ENCODE measurements around the gene MRPS27. TPM values are rescaled to one million over a fixed set of nuclear protein-coding genes. Genes with fewer than 3 reads are reported as not detected.
A peak's percentile ranks its signal among the peaks of the same experiment; 100 is the strongest.

Gene MRPS27
- total RNA-seq, 1 experiment from 2014 or later = 76.8 TPM

DNA sequence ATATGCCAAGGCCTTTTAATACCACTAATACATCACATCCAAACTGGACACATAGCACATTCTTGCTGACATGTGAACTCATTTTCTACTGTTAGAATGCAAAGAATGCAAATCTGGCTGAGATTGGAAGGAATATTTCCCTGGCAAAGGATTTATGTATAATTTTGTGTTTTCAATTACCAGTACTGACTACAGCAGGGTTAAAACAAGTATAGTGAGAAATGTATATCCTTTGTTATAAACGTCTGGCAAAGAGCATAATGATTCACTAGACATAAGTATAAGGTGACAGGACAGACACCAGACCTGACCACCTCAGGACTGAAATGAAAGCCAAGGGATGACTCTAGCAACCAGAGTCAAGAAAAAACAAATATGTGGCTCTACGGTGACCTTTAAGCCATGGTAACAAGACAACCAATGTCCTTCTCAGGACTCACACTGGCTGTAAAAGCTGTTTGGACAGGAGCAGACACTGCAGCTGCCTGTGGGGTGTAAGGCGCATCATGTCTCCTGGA lies 95.0 kb downstream of the MRPS27 start:
- in situ Hi-C loops (cut with HindIII; ENCODE audit: low pct_unique_long_range_greater_than_20kb, low sequenced_read_pairs) = no loop called here
- no peak for DNase-seq (ENCODE audit: low read depth)

DNA sequence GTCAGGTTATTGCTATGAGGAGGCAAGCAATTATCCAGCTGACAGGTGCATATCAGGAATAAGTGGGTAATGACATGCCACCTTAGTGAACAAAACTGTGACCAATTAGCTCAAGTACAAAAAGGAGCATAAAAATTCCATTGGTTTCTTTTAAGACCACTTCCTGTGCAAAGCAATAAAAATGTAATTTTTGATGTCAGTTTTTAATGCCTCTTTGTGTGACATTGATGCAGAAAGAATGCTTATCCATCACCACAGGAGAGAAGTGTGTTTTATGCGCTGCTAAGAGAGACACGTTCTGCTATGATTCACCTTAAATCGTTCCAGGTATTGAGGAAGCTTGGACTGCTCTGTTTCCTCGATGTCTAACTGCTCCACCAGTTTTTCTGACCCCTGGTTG lies 96.7 kb downstream of the MRPS27 start:
- in situ Hi-C loops (cut with HindIII; ENCODE audit: low pct_unique_long_range_greater_than_20kb, low sequenced_read_pairs) = no loop called here
- no peak for DNase-seq (ENCODE audit: low read depth)

DNA sequence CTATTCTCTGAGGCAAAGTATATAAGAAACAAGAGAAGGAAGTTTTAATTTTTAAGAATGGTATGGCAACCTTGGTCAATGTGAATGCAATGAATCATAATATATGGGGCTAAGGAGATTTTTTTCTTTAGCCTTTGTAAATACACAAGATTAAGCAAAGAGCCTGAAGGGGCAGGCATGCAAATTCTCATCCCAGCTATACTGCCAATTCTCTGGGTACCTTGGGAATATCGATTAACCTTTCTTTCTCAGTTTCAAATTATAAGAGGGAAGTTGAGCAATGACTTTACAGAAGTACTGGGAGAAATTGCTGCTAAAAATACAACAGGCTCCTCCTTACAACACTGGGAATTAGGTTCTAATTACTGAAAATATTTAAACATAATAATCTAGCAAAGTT lies 97.5 kb downstream of the MRPS27 start:
- DNase-seq (ENCODE audit: low read depth) = no peak
- in situ Hi-C loops (cut with HindIII; ENCODE audit: low pct_unique_long_range_greater_than_20kb, low sequenced_read_pairs) = no loop called here

DNA sequence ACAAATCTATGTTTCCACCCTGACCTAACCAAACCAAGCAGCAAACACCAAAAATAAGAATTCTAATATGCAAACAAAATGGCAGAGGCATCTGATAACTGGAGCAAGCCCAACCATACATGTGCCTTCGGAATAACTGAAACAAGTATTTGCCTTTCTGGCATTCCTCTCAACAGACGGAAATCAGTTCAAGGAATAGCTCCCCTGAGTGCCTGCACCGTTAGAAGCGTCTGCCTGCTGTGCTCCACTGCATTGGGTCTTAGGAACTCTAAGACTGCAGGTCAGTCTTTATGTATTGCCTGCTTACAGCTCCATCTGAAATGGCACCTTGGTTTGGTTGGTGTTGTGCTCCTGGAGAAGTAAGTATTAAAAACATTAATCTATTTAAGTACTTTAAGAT lies 98.5 kb downstream of the MRPS27 start:
- in situ Hi-C loops (cut with HindIII; ENCODE audit: low pct_unique_long_range_greater_than_20kb, low sequenced_read_pairs) = no loop called here
- DNase-seq (ENCODE audit: low read depth) = no peak

DNA sequence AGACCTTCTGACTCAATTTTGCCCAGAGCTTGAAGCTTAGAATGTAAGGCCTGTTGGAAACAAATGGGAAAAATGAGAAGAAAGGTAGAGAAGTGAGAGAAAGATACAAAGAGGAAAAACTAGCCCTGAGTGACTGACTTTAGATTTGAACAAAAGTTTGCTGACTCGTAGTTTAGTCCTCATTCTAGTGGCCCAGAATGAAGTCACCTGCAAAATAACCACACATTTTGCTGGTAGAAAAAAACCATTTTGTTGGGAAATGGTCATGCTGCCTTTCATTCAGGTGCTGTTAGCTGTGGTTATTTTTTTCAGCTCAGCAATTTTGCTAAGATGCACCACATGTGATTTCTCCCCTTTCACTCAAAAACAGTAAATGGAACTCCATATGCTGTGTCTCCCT lies 98.9 kb downstream of the MRPS27 start:
- no peak for DNase-seq (ENCODE audit: low read depth)
- in situ Hi-C loops (cut with HindIII; ENCODE audit: low pct_unique_long_range_greater_than_20kb, low sequenced_read_pairs) = no loop called here

DNA sequence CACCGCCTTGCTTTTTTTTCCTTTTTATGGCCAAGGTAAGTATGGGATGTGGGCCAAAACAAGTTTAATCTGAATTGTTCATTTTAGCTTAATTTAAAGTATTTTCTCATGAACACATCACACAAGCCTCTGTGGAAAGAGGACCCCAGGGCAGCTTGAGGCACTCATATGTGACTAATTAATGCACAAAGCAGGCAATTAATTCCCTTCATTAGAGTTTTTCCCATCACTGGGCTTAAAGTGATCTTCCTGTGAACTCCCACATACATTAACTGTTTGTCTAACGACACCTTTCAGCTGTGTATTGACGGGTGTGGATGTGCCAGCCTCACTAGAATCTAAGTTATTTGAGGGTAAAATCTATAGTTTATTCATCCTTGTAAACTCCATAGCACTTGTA lies 103.3 kb downstream of the MRPS27 start:
- DNase-seq (ENCODE audit: low read depth) = no peak
- in situ Hi-C loops (cut with HindIII; ENCODE audit: low pct_unique_long_range_greater_than_20kb, low sequenced_read_pairs) = no loop called here

DNA sequence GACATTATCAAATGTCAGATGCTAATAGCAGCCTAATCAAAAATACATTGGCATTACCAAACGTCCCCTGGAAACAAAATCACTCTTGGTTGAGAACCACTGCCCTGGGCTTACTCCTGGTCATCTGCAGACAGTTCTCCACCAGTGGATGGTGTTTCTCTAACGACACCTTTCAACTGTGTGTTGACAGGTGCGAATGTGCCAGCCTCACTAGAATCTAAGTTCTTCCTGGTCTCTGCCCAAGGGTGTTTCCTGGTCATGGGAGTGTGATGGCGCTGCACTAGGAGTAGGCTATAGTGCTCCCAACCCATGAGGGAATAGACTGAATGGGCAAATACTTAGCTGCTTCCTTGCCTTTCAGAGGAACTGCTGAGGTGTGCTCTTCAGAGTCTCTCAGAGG lies 105.9 kb downstream of the MRPS27 start:
- in situ Hi-C loops (cut with HindIII; ENCODE audit: low pct_unique_long_range_greater_than_20kb, low sequenced_read_pairs) = no loop called here
- no peak for DNase-seq (ENCODE audit: low read depth)

DNA sequence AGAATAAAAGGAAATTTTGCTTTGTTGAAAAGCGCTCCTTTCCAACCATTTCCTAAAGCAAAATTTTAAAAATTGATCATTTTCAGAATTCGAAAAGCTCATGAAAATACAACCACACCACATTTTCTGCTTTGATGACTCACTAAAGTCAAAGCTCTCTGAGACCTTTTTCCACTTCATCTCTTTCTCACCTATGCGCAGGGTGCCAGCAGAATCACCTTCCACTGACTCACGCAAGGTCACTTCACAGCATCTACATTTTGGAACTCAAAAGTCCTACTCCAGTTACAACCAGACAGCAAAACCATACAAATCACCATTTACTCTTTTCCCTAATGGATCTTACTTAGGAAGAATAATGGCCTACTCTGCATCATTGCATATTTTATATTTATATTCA lies 106.6 kb downstream of the MRPS27 start:
- DNase-seq (ENCODE audit: low read depth) = no peak
- in situ Hi-C loops (cut with HindIII; ENCODE audit: low pct_unique_long_range_greater_than_20kb, low sequenced_read_pairs) = no loop called here

DNA sequence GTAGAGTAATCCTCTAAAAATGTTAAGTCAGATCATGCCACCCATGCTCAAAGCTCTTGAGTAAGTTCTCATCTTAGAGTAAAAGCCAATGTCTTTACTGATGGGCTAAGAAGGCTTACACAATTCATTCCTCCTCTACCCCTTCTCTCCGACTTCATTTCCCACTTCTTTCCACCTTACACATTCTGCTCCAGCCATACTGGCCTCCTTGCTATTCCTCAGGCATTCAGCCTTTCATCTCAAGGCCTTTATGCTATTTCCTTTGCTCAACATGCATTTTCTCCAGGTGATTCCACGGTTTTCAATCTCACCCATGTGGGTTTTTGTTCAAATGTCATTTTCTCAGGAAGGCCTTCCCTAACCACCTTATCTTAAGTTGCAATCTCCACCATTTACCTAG lies 107.9 kb downstream of the MRPS27 start:
- in situ Hi-C loops (cut with HindIII; ENCODE audit: low pct_unique_long_range_greater_than_20kb, low sequenced_read_pairs) = no loop called here
- no peak for DNase-seq (ENCODE audit: low read depth)

DNA sequence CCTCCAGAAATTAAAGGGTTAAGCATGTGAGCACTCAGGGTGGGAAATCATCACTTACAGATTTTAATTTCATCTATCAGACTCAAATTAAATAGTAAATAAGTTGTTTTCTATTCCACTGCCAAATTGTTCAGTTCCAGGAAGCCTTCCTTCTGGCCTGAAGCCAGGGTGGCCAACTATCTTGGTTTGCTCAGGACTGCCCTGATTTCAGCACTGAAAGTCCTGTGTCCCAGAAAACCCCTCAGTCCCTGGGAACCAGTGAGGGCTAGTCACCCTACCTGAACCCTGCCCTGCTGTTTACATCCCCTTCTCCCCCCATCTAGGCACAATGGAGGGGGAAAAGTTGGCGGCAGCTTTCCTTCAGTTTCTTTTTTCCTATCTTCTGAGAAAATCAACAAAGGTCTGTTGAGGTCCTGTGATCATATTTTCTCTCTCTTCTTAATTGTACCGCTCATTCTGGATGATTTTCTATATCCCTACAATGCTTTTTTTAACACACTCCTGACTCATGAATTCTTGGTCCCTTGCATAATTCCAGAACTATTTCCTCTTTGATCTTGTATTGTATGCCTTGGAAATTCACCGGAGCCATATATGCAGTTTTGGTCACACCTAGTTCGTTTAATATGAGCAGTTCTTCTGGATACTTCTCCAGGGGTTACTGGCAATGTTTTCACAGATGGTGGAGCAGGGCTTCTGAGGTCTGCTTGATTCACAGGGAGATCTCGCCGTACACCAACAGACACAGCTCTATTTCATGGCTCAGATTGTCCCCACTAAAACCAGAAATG lies 109.0 kb downstream of the MRPS27 start:
- in situ Hi-C loops (cut with HindIII; ENCODE audit: low pct_unique_long_range_greater_than_20kb, low sequenced_read_pairs) = no loop called here
- DNase-seq (ENCODE audit: low read depth) = peak; percentile 48

DNA sequence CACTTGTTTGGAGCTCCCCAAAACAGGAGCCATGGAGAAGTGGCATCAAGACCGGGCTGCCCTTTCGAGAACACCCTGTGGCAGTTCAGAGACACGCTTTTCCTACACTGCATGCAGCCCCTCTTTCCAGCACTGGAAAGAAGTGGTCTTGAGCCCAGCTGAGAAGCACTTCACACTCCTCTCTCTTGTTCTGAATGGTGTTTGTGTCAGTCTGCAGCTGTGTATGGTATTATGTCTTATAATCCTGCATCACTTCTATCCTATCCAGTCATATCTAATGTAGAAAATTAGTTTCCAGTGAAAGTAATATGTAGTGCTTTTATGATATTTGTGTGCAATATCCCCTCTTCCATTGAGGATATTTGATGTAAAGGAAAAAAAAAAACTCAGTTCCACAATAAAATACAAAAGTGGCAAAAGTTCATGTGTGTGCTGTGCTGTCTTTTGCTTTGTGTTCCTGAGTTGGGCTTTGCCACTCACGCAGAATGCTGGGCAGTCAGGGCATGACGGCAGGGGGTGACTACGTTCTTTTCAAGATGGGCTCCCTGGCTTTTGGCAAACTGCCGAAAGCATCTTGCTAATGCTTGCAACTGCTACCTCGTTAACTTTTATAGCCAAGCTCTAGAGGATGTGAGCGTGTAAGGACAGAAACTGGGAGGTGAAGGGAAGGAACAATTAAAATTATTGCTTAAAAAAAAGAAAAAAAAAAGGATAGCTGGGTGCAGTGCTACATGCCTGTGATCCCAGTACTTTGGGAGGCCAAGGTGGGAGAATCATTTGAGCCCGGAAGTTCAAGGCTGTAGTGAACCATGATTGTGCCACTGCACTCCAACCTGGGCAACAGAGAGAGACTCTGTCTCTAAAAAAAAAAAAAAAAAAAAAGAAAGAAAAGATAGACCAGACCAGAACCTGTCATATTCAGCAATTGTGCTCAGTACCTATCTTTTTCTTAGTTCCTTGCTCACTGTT lies 110.6 kb downstream of the MRPS27 start:
- no peak for DNase-seq (ENCODE audit: low read depth)
- in situ Hi-C loops (cut with HindIII; ENCODE audit: low pct_unique_long_range_greater_than_20kb, low sequenced_read_pairs) = no loop called here

DNA sequence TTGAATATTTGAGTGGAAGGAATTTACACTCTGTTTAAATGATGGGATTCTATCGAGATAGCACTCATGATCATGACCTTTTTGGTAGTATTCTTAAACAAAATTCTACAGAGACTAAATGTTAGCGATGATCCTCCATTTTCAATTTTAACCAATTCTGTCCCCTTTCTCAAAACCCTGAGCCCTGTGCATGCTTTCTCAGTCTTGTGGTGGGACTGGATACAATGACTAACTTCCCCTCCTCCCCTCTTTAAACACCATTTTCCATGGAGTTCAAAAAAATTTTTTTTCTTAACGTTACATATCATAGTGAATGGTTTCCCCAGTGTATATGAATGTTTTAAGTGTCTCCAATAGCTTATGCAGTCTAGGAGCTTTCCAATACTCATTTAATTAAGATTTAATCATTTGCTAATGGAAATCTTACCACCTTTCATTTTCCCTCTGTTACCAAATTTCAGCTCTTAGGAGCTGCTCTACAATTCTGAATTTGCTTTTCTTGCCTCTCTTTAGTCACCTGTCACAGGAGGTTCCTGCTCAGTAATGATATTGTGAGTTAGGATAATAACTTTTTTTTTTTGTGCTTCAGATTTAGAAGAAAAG lies 111.6 kb downstream of the MRPS27 start:
- no peak for DNase-seq (ENCODE audit: low read depth)
- in situ Hi-C loops (cut with HindIII; ENCODE audit: low pct_unique_long_range_greater_than_20kb, low sequenced_read_pairs) = no loop called here

DNA sequence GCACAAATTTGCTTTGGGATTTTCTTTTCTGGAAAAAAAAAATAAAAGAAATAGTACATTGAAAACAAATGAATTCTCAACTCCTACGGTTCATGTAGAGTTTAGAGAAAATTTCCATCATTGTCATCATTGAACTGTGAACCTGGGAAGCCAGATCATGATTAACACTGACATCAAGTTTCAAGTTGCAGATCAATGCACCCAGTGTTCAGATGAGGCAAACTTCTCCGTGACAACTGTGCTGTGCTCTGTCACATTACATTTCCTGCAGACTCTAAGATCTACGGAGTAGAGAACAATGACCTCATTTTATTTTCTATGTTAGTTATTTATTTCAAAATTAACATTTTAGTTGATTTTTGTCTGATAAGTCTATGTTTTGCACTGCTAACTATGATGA lies 113.0 kb downstream of the MRPS27 start:
- no peak for DNase-seq (ENCODE audit: low read depth)
- in situ Hi-C loops (cut with HindIII; ENCODE audit: low pct_unique_long_range_greater_than_20kb, low sequenced_read_pairs) = no loop called here

DNA sequence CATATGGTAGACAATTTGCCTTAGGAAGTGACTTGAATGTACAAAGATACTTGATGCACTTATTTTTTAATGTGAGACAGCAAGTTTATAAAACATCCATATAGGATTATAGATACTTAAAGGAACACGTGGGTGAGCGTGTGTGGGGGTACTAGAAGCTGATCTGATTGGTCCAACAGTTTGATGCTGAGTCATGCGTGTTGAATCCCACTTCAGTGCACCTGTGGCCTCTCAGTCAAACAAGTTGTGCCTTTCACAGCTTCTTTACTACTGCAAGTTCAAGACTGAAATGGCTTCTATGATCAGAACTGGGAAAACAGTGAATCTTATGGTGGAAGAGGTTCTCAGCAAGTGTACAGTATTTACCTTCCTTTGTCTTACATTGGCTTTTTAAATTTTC lies 113.9 kb downstream of the MRPS27 start:
- no peak for DNase-seq (ENCODE audit: low read depth)
- in situ Hi-C loops (cut with HindIII; ENCODE audit: low pct_unique_long_range_greater_than_20kb, low sequenced_read_pairs) = no loop called here

DNA sequence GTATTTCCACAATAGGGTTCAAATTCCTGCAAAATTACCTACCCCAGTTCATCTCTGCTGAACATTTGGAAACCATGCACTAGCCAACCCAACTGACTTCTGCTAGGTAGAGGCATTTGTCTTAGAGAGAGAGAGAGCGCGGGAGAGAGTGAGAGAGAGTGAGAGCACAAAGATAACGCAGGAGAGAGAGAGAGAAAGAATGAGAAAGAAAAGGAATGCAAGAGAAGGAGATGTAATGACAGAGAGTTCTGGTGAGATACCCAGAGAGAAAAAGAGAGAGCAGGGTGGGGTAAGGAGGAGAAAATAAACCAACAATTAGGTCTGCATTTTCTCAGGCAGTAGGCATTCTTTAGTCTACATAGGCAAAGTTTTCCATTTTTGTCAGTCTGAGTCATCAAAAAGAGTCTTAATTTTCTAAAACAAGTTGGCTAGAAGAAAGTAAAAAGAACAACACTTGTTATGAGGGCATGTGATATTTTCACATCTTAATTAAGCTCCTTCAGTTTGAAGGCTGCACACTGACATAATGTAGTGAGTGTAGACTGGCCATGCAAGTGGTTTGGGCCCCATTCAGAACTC lies 114.5 kb downstream of the MRPS27 start:
- in situ Hi-C loops (cut with HindIII; ENCODE audit: low pct_unique_long_range_greater_than_20kb, low sequenced_read_pairs) = no loop called here
- no peak for DNase-seq (ENCODE audit: low read depth)

DNA sequence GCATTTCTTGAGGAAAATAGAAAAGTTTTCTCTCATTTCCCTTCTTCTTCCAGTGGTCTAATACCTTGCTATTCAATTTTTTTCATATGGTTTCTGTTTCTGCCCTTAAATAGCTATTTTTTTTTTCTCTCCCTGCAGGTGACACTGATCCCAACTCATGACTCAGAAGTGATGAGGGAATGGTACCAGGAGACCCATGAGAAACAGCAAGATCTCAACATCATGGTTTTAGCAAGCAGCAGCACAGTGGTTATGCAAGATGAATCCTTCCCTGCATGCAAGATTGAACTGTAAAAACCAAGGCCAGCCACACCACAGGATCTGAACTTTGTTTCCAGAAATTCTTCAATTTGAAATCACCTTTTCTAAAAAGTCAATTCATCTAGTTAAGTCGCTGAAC lies 115.1 kb downstream of the MRPS27 start:
- no peak for DNase-seq (ENCODE audit: low read depth)
- in situ Hi-C loops (cut with HindIII; ENCODE audit: low pct_unique_long_range_greater_than_20kb, low sequenced_read_pairs) = no loop called here

DNA sequence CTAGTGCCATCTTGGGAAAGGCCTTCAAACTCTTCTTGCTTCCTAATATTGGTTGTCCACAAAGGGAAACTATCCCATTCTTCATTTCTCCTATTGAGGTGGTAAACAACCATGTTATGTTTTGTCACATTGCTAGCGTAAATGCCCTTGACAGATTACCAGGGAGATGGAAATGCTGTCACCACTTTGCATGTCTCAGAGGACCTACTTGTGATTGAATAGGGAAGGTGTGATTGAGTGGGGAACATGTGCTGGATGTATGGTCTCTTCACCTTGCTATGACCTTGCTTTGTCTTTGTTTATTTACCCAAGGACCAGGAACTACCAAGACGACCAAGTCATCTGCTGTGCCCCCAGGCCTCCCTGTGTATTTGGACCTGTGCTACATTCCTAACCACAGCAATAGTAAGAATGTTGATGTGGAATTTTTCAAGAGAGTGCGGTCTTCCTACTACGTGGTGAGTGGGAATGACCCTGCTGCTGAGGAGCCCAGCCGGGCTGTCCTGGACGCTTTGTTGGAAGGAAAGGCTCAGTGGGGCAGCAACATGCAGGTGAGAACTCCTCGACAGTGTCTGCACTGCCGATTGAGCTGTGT lies 116.7 kb downstream of the MRPS27 start:
- DNase-seq (ENCODE audit: low read depth) = no peak
- in situ Hi-C loops (cut with HindIII; ENCODE audit: low pct_unique_long_range_greater_than_20kb, low sequenced_read_pairs) = no loop called here

DNA sequence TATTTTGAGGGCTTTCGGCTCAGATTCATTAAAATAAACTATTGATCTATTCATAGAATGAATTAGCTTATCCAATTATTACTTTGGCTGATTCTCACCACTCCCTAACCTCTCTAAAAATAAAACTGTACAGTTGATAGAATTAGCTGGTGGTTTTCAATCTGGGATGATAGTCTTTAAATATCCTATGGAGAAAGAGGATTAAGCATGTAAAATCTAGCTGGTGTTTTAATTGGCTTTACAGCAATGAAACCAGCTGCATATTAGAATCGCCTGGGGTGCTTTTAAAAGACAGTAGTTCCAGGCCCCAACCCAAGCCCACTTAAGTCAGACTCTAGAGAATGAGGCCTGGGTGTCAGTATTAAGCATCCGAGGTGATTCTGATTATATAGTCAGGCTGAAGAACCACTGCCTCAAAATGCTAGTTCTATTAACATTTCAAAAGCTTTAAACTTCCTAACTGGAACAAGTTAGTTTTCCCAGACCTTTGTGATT lies 117.7 kb downstream of the MRPS27 start:
- DNase-seq (ENCODE audit: low read depth) = no peak
- in situ Hi-C loops (cut with HindIII; ENCODE audit: low pct_unique_long_range_greater_than_20kb, low sequenced_read_pairs) = no loop called here
